H1 (cell line): ENCODE data around the gene CNR2. TPM values are rescaled to one million over a fixed set of nuclear protein-coding genes. Genes with fewer than 3 reads are reported as not detected.
"Not testable (repeated sequence)": the region's sequence is repeated elsewhere in the genome, so short reads cannot be mapped to it uniquely, and the experiment has no call there.

Experiments
- CTCF ChIA-PET: fragments of 300-600 bp; sonication (Branson Sonifier 250); formaldehyde crosslinking; loops from one replicate; lab custom pipeline; 2021; ENCODE audit not compliant: partially characterized antibody; lab: Charles Lee
- POLR2A ChIA-PET: fragments of 300-600 bp; sonication (Branson Sonifier 250); formaldehyde crosslinking; loops from one replicate; lab custom pipeline; 2021; ENCODE audit warnings: inconsistent platforms; ENCODE audit not compliant: partially characterized antibody; lab: Charles Lee
- DNase-seq, 2 experiments: peaks; one replicate each; pipeline versions ENCODE4 v3.0.0 to v3.0.0-alpha.2; 2010 to 2022; ENCODE audit warnings: low spot score in 2 of 2, low read depth in 1 of 2, mixed read lengths in 1 of 2
- FAIRE-seq: peaks from 2 replicates; lab custom pipeline; 2011; peaks lifted over from hg19 to GRCh38; lab: Jason Lieb, UNC
- H2AFZ ChIP-seq: 2 replicates; pipeline ENCODE4 v1.8.1; 2012; ENCODE audit warnings: low read length, inconsistent platforms
- H2AK5ac ChIP-seq: 2 replicates; pipeline ENCODE4 v1.6.1; 2013; ENCODE audit warnings: low read depth, low read length
- H2BK120ac ChIP-seq: replicated peaks from 2 replicates; pipeline ENCODE3; 2013; ENCODE audit warnings: low read depth, low read length, inconsistent platforms
- H2BK12ac ChIP-seq: 2 replicates; pipeline ENCODE4 v1.6.1; 2013; ENCODE audit warnings: low read depth, low read length
- H2BK15ac ChIP-seq: 2 replicates; pipeline ENCODE4 v1.6.1; 2013; ENCODE audit warnings: low read length
- H2BK20ac ChIP-seq: 2 replicates; pipeline ENCODE4 v1.6.1; 2013; ENCODE audit warnings: low read length
- H2BK5ac ChIP-seq: 2 replicates; pipeline ENCODE4 v1.6.1; 2013; ENCODE audit warnings: low read depth, low read length
- H3K14ac ChIP-seq: 2 replicates; pipeline ENCODE4 v1.6.1; 2013; ENCODE audit warnings: inconsistent platforms; ENCODE audit not compliant: insufficient read length
- H3K18ac ChIP-seq: 2 replicates; pipeline ENCODE4 v1.6.1; 2013; ENCODE audit warnings: low read length; ENCODE audit errors: extremely low read depth
- H3K23ac ChIP-seq: 2 replicates; pipeline ENCODE4 v1.6.1; 2013; ENCODE audit warnings: inconsistent platforms; ENCODE audit not compliant: insufficient read length
- H3K23me2 ChIP-seq: 2 replicates; pipeline ENCODE4 v1.6.1; 2013; ENCODE audit warnings: low read depth, low read length
- H3K27ac ChIP-seq: 2 replicates; pipeline ENCODE4 v1.6.1; 2011; ENCODE audit warnings: low read depth, low read length, inconsistent platforms
- H3K27me3 ChIP-seq, 4 experiments: replicated peaks in 1 of 4; 1 replicate in 1 of 4; 2 replicates in 3 of 4; pipeline versions ENCODE4 v1.6.1 to v1.8.1; 2011 to 2013; ENCODE audit warnings: low read length in 3 of 4, mild to moderate bottlenecking in 3 of 4, inconsistent platforms in 2 of 4, mixed read lengths in 2 of 4, moderate library complexity in 1 of 4; ENCODE audit not compliant: control insufficient read depth in 3 of 4, insufficient read depth in 3 of 4; ENCODE audit errors: extremely low read depth in 1 of 4
- H3K36me3 ChIP-seq, 4 experiments: 2 replicates each; pipeline versions ENCODE4 v1.6.1 to v1.8.1; 2011 to 2013; ENCODE audit warnings: mild to moderate bottlenecking in 4 of 4, low read length in 3 of 4, moderate library complexity in 2 of 4, control low read depth in 1 of 4, inconsistent platforms in 1 of 4; ENCODE audit not compliant: insufficient read depth in 4 of 4, control insufficient read depth in 2 of 4
- H3K4ac ChIP-seq: replicated peaks from 2 replicates; pipeline ENCODE3; 2013; ENCODE audit warnings: low read length, low read depth, mixed read lengths, inconsistent platforms; ENCODE audit not compliant: insufficient read length
- H3K4me1 ChIP-seq, 4 experiments: replicated peaks in 1 of 4; 1 replicate in 1 of 4; 2 replicates in 3 of 4; pipeline versions ENCODE4 v1.6.1 to v1.8.1; 2011 to 2013; ENCODE audit warnings: low read length in 3 of 4, inconsistent platforms in 2 of 4, mixed read lengths in 1 of 4; ENCODE audit not compliant: insufficient read depth in 4 of 4, control insufficient read depth in 3 of 4
- H3K4me2 ChIP-seq, 2 experiments: 2 replicates each; pipeline versions ENCODE4 v1.6.1 to v1.8.1; 2011 to 2013; ENCODE audit warnings: low read depth in 2 of 2, low read length in 2 of 2, control low read depth in 1 of 2, inconsistent platforms in 1 of 2, mild to moderate bottlenecking in 1 of 2; ENCODE audit not compliant: insufficient read depth in 1 of 2
- H3K4me3 ChIP-seq, 4 experiments: fragments of 200-600, 300-600 bp in 1 of 4; sonication (generic), shearing (Covaris generic), sonication (Bioruptor Twin) in 1 of 4; 2 replicates each; pipeline versions ENCODE4 v1.5.1 to v1.8.1; 2011 to 2016; ENCODE audit warnings: low read length in 4 of 4, low read depth in 3 of 4, control low read depth in 2 of 4, inconsistent platforms in 2 of 4, mild to moderate bottlenecking in 2 of 4, mixed read lengths in 1 of 4, moderate library complexity in 1 of 4; ENCODE audit not compliant: insufficient read depth in 2 of 4; ENCODE audit errors: extremely low read depth in 1 of 4
- H3K56ac ChIP-seq: replicated peaks from 2 replicates; pipeline ENCODE3; 2013; ENCODE audit warnings: low read depth, mild to moderate bottlenecking, mixed read lengths, low read length, inconsistent platforms; ENCODE audit not compliant: insufficient read length
- H3K79me1 ChIP-seq: 2 replicates; pipeline ENCODE4 v1.6.1; 2013; ENCODE audit warnings: low read depth, low read length, control low read depth
- H3K79me2 ChIP-seq, 2 experiments: 2 replicates each; pipeline versions ENCODE4 v1.6.1 to v1.8.1; 2012 to 2013; ENCODE audit warnings: low read length in 2 of 2, mild to moderate bottlenecking in 2 of 2, inconsistent platforms in 1 of 2; ENCODE audit not compliant: insufficient read depth in 2 of 2, control insufficient read depth in 1 of 2
- H3K9ac ChIP-seq, 4 experiments: replicated peaks in 1 of 4; 1 replicate in 1 of 4; 2 replicates in 3 of 4; pipeline versions ENCODE4 v1.6.1 to v1.8.1; 2011 to 2013; ENCODE audit warnings: low read depth in 3 of 4, low read length in 3 of 4, control low read depth in 2 of 4, mild to moderate bottlenecking in 2 of 4, moderate library complexity in 2 of 4, inconsistent platforms in 1 of 4; ENCODE audit errors: extremely low read depth in 1 of 4
- H3K9me3 ChIP-seq, 2 experiments: 2 replicates each; pipeline versions ENCODE4 v1.6.1 to v1.8.1; 2012 to 2013; ENCODE audit warnings: mild to moderate bottlenecking in 2 of 2, moderate library complexity in 2 of 2, control low read depth in 1 of 2, inconsistent platforms in 1 of 2, low read depth in 1 of 2, low read length in 1 of 2, mixed read lengths in 1 of 2; ENCODE audit not compliant: insufficient read depth in 2 of 2
- H4K20me1 ChIP-seq, 2 experiments: replicated peaks in 1 of 2; 2 replicates each; pipeline versions ENCODE3 to v1.8.1; 2011 to 2013; ENCODE audit warnings: inconsistent platforms in 2 of 2, low read length in 2 of 2, mild to moderate bottlenecking in 1 of 2; ENCODE audit not compliant: insufficient read depth in 2 of 2, control insufficient read depth in 1 of 2
- H4K5ac ChIP-seq: 2 replicates; pipeline ENCODE4 v1.6.1; 2013; ENCODE audit warnings: low read length, low read depth, mixed read lengths, inconsistent platforms; ENCODE audit not compliant: insufficient read length
- H4K8ac ChIP-seq: 2 replicates; pipeline ENCODE4 v1.8.0; 2013; ENCODE audit warnings: mild to moderate bottlenecking, moderate library complexity, low read length, inconsistent platforms; ENCODE audit not compliant: insufficient read depth; ENCODE audit errors: extremely low read depth
- H4K91ac ChIP-seq: replicated peaks from 2 replicates; pipeline ENCODE3; 2013; ENCODE audit warnings: low read length, mixed read lengths, inconsistent platforms; ENCODE audit not compliant: insufficient read length
- WGBS, 2 experiments: shearing (Covaris generic) in 1 of 2; methylation state at CpG; one replicate each; pipeline versions ENCODE4 v1.1.6 to v1.1.7; 2013 to 2015; ENCODE audit warnings: low lambda C conversion rate in 2 of 2, mixed read lengths in 2 of 2, inconsistent platforms in 1 of 2, low coverage in 1 of 2, missing lambda C conversion rate in 1 of 2; ENCODE audit not compliant: insufficient replicate concordance in 2 of 2, insufficient coverage in 1 of 2, insufficient read length in 1 of 2; ENCODE audit errors: extremely low coverage in 1 of 2, missing lambda C conversion rate in 1 of 2; 5-methylcytosine and 5-hydroxymethylcytosine counted together
- polyA plus RNA-seq, 7 experiments: library from polyadenylated mRNA; depleted of rRNA in 3 of 7; stranded (reverse) in 5 of 7; unstranded in 2 of 7; fragments of >200 nt in 5 of 7; fragments of 200-250 nt in 2 of 7; gene quantifications; 1 replicate in 5 of 7; 2 replicates in 1 of 7; 4 replicates in 1 of 7; pipeline versions ENCODE4 v1.2.1 to v1.2.3, GENCODE V29; 2011 to 2013; ENCODE audit warnings: missing spikeins in 2 of 7, mixed read lengths in 2 of 7
- total RNA-seq: library from RNA; stranded (reverse); fragmentation: NEBNext Ultra II Directional; extraction: Animal tissue kit (Norgen Biotek cat#: 25700); gene quantifications from 2 replicates; pipeline ENCODE4 v1.2.1, GENCODE V29; 2021

CNR2 gene
- total and polyA plus RNA-seq, 2 of the 8 experiments (the other 6 are each of a cell fraction or from before 2014, with no cell fraction given): not detected

- H3K9ac ChIP-seq, H3K4me3 ChIP-seq, H4K5ac ChIP-seq, POLR2A ChIA-PET, H3K4ac ChIP-seq, H4K8ac ChIP-seq, H3K23me2 ChIP-seq, H3K23ac ChIP-seq, DNase-seq, H4K91ac ChIP-seq, H3K79me2 ChIP-seq, H2BK120ac ChIP-seq, H2BK15ac ChIP-seq, H3K79me1 ChIP-seq, H3K14ac ChIP-seq, H3K9me3 ChIP-seq, H2AK5ac ChIP-seq, H2BK12ac ChIP-seq, H3K18ac ChIP-seq, FAIRE-seq, H3K56ac ChIP-seq, H3K27ac ChIP-seq, H2AFZ ChIP-seq, H3K36me3 ChIP-seq, H2BK5ac ChIP-seq, H3K4me2 ChIP-seq, H2BK20ac ChIP-seq, H4K20me1 ChIP-seq: not testable (repeated sequence)
- peaks cover 5 to 32% (median 26%) of the 10 kb centered on the region in 4 experiments for H3K27me3 ChIP-seq
- CTCF ChIA-PET: interaction anchor here (0.8 to 1.7 kb wide), 5 partner anchors 17 to 128 kb away, joined by 3 to 6 read pairs (median 4); no protein-coding TSS in a partner anchor
- WGBS, 2 experiments: 76% methylated on average over 8 of the region's 8 CpGs; no CpG with 5 or more reads in 1 of the 2 experiments
- H3K4me1 ChIP-seq: peaks cover 8 to 15% (median 9%) of the 10 kb centered on the region in 4 experiments
Measured at GRCh38 chr1:23900017-23900416, 13.1 kb downstream of the CNR2 start.
